GM19043 (cell line): ENCODE data around the gene RBFOX1.

Experiments
- ATAC-seq: cut with Tn5 transposase; IDR thresholded peaks from one replicate; pipeline ENCODE4 v1.9.1; 2021; ENCODE audit warnings: low read depth; ENCODE audit not compliant: unreplicated experiment

RBFOX1 gene

GRCh38 chr16:7400117-7400890 is 67.7 kb downstream of the RBFOX1 start:
- ATAC-seq: no peak

DNA sequence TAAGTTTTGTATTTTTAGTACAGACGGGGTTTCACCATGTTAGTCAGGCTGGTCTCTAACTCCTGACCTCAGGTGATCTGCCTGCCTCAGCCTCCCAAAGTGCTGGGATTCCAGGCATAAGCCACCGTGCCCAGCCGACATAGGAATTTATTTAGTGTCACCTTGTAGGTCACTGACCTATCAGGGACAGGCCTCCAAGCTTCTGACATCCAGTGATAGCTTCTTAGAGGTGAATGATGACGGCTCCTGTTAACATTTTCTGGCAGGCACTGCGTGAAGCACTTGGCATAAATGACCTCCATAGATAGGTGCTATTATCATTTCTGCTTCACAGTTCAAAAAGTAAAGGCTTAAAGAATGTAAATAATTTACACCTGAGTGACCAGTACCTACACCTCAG is 71.6 kb downstream of the RBFOX1 start:
- ATAC-seq: no peak

DNA sequence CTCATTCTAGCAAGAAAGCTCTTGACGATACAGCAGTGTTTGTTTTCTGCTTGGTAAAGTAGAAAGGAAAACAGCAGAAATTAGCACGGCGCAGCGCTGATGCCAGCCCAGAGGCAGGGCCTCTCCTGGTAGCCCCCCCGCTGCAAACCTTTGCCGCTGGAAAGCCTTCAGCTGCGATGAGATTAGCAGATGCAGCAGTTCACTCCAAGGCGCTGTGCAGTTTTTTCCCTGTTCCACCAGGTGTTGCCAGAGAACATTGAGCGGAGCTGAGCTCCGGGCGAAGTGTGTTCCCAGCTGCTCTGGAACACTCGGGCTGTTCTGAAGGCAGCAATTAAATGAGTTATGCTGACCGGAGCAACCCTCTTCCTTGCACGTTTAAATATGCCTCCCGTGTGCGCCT is 72.5 kb downstream of the RBFOX1 start:
- no peak for ATAC-seq

- ATAC-seq: no peak
Observed at GRCh38 chr16:7408700-7409365, 76.2 kb downstream of the RBFOX1 start.

DNA sequence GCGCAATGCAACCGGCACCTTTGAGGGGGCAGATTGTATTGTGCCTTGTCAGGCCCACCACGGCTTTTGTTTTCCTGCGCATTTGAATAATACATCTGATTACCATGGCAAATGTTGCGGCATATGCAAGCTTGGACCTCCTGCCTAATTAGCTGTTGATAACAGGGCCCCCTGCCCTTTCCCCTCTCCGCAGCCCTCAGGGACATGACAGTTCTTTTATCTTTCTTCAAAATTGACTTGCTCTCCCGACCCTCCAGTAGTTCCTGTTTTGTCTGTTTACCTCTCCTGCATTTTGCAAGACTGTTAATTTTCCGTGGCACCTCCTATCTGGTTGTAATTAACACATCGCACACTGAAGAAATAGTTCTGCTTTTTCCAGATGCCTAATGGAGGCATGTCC is 86.8 kb downstream of the RBFOX1 start:
- ATAC-seq: no peak

- no peak for ATAC-seq
Observed at GRCh38 chr16:7420079-7420478, 87.4 kb downstream of the RBFOX1 start.

DNA sequence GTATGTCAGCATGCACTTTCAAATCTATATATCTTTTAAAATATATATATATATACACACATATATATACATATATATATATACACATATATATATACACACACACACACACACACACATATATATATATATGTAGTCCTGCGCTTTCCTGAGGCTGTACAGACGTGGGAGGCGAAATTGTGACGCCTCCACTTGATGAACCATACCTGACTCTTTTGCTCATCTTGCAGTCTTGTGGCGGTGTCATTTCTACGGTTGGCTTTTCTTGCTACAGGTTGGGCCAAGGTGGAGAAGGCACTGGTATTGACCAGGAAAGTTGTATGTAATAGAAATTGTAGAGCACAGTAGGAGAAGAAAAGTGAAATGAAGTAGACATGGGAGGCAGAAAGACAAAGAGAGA is 88.2 kb downstream of the RBFOX1 start:
- no peak for ATAC-seq

DNA sequence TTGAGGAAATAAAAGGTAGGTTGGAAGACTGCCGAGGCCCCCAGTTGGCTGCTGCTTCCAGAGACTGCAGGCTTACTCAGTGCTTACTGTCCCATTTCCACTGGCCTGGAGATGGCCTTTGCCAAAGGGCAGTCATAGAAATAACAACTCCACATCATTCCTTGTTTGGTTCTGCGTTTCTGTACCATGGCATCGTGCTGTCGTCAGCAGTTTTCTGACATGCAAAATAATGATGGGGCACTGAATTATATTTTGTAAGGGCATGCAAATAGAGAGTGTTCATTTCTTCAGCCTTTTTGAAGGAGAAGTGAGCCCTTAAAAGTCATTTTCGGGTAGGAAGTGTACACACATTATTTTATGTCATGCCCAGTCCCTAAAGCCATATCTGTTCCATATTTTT is 88.9 kb downstream of the RBFOX1 start:
- ATAC-seq: no peak

- ATAC-seq: no peak
Observed at GRCh38 chr16:7422036-7422888, 89.6 kb downstream of the RBFOX1 start.

- ATAC-seq: no peak
Observed at GRCh38 chr16:7423434-7424044, 90.9 kb downstream of the RBFOX1 start.

DNA sequence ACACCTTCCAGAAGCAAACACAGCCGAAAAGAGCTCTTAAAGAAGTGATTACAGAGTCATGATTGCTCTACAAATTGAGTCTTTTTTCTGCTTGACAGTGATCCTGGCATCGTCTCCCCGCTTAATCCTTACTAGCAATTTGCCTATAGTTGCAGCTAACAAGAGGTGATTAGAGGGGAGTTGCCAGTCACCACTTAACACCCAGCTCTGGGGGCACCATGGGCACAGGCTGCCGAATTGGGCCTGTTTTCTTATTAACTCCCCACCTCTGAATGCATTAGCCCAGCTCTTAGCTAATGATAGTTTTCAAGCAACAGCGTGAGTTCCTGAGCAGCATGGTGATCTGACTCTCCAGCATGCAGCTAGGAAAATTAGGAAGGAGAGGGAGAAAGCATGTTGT is 93.5 kb downstream of the RBFOX1 start:
- ATAC-seq: no peak

DNA sequence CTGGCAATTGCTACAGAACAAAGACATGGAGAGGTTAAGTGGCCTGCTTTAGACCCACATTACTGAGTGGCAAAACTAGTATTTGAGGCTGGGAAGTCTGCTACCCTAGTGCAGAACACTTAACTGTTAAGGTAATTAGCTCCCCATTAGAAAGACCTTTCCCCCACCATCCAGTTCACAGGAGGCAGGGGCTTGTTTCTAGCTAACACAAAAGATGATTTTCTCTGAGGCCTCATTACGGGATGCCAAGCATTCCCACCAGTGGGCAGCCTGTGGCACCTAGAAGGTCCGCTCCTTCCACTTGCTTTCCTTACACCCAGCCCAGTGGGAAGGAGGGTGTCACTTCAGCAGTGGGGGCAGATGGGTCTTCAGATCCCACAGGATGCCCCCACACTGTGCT is 99.1 kb downstream of the RBFOX1 start:
- ATAC-seq: no peak

GRCh38 chr16:7436306-7436705 is 103.7 kb downstream of the RBFOX1 start:
- no peak for ATAC-seq

DNA sequence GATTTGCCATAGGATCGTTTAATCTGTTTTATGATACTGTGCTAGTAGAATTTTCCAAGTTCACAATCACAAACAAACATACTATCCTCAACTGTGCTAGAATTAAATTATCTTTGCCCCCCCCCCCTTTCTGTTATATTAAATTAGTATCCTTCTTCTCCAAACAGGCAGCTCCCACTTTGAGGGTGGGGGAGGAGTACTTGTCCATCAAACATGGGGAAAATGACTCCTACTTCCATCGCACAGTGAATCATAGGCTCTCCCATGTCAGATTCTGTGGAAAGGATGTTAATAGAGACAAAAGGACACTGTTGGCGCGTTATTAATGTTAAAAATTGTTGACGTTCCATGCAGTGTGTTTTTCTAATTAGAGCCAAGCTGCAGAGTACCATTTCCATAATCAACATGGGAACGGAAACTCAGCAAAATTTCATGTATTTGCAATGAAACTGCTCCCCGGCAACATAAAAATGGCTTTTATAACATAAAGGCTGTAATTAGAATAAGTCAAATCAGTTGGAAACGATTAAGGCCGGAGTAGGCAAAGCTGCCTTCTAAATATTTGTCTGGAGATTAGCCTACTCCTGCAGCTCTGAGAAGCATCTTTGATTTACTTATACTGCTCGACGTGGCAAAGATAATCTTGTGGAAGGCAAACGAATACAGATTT is 104.6 kb downstream of the RBFOX1 start:
- no peak for ATAC-seq

- no peak for ATAC-seq
Observed at GRCh38 chr16:7437843-7438242, 105.2 kb downstream of the RBFOX1 start.

- ATAC-seq: no peak
Observed at GRCh38 chr16:7438601-7439000, 106.0 kb downstream of the RBFOX1 start.

DNA sequence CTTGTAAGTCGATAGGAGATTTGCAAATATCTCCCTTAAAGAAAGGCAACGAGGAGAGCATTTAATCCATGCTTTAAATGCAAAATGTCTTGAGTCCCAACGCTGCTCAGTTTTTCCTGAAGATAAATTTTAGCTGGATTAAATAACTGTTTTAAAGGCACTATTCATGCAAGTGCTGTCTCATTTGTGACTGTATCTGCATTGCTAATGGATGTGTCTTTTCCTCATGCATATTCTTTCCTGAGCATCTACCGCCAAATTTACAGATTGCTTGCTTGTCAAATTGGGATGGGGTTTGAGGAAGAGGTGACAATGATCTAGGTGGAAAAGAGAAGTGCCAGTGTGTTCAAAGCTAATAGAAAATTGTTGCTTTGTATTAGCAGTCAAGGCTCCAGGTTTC is 106.9 kb downstream of the RBFOX1 start:
- no peak for ATAC-seq

DNA sequence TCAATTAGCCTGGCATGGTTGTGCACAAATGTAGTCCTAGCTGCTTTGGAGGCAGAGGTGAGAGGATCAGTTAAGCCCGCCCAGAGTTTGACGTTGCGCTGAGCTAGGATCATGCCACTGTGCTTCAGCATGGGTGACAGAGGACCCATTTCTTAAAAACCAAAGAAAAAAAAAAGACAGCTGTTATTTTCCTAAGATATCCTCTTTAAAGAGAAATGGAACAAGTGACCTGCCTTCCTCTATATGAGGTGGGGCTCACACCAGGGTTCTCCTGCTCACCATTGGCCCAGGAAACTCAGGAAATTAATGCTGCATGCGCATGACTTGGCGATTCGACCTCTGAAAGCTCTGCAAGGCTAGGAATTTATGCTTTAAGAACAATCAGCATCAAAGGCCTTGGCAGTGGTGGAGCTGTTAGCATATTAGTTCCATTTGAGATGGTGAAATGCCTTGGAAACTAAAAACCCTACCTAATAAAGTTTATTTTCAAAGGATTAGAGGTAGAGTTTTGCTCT is 108.3 kb downstream of the RBFOX1 start:
- no peak for ATAC-seq

DNA sequence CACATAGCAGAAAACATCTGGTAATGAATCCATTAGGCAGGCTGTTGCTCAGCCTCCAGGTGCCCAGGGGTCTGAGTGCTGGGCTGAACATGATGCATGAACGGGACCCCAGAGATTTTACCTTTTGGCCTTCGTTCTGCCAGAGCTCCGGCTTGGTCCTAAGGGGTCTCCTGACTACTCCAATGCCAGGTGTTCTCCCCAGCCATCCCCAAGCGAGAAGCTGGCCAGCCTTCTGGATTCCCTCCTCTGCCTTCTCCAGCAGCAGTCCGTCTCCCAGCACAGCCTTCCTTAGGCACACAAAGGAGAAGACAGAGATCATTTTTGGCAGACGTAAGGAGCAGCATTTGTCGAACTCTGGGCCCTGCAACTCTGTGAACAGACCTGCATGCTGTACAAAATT is 109.4 kb downstream of the RBFOX1 start:
- ATAC-seq: no peak

DNA sequence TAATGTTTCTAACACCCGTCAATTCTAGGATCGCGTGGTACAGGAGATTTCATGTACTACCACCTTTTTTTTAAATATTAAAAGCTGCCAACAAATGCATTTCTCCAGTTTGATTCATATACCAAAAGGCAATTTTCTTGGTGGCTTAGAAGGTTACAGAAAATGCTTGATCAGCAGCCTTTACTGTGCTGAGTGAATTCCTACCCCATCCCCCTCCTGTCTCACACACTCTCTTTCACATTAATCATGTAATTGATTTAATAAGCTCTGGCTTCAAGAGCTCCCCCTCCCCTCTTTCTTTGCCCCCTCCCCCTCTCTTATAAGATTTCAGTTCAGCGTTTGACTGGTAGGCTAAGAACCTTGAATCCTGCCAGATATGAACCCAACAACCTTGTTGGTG is 110.5 kb downstream of the RBFOX1 start:
- ATAC-seq: no peak
